GM13976 (cell line): ENCODE results near the gene TAF1D.
A peak's percentile ranks its signal among the peaks of the same experiment; 100 is the strongest.
"Not testable (repeated sequence)": the region's sequence is repeated elsewhere in the genome, so short reads cannot be mapped to it uniquely, and the experiment has no call there.

Experiments used
- DNase-seq: peaks from one replicate; pipeline ENCODE4 v3.0.0; 2012; ENCODE audit warnings: low spot score
- in situ Hi-C: fragments of 300-500 bp; cut with MboI; formaldehyde crosslinking; loops from one replicate; pipeline ENCODE4 v1.12.0; 2022; ENCODE audit warnings: low sequenced_read_pairs, mixed read lengths, inconsistent platforms; ENCODE audit not compliant: unreplicated experiment
- TF ChIP-seq, protein P1 (sequence below): IDR thresholded peaks from 2 replicates; pipeline ENCODE4 v1.5.1; 2012; ENCODE audit warnings: borderline replicate concordance, mild to moderate bottlenecking; ENCODE audit not compliant: insufficient read depth; ENCODE audit errors: extremely low read depth, missing control alignments, control extremely low read depth

The TAF1D gene, protein sequence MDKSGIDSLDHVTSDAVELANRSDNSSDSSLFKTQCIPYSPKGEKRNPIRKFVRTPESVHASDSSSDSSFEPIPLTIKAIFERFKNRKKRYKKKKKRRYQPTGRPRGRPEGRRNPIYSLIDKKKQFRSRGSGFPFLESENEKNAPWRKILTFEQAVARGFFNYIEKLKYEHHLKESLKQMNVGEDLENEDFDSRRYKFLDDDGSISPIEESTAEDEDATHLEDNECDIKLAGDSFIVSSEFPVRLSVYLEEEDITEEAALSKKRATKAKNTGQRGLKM

DNA sequence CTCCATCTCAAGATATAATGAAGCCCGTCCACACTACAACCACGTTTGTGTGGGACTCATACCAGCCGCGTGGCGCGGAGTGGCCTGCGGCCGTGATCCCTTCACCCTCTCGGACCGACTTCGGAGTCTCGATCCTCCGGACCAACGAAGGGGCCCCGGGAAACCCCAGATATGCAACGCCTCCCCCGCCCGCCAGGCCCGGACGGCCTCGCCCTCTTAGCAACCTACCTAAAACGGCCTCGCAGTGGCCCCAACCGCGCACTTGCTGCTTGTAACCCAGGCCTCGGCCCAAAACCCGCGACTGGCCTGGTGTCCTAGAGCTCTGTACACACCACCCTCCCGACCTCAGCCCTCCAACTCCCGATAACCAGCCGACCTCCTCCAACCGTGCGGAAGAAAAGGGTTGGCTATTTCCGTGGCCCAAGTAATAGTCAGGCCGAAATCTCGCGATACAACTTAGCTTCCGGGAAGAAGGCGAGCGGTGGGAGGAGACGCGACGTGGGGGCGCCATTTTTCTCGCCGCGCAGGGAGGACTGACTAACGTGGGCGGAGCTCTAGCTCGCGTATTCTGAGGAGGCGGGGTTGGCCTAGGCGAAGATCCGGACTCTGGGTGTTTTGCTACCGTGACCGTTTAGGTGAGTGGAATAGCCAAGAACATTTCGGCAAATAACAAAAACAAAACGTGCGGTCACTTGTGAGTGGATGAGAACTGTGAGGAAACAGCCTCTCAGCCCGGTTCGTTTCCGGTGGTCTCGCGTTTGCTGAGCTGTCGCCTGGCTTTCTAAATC is at the start of gene TAF1D, which contains the start of gene C11orf54:
TAF1D (minus strand) TSS at position 402 of the 788 bp plus-strand sequence. CDS start 2,191 bp downstream, outside the sequence.
C11orf54 (plus strand) TSS at position 579 of the 788 bp plus-strand sequence. CDS start 5,722 bp downstream, outside the sequence.
- TF ChIP-seq, protein P1, sequence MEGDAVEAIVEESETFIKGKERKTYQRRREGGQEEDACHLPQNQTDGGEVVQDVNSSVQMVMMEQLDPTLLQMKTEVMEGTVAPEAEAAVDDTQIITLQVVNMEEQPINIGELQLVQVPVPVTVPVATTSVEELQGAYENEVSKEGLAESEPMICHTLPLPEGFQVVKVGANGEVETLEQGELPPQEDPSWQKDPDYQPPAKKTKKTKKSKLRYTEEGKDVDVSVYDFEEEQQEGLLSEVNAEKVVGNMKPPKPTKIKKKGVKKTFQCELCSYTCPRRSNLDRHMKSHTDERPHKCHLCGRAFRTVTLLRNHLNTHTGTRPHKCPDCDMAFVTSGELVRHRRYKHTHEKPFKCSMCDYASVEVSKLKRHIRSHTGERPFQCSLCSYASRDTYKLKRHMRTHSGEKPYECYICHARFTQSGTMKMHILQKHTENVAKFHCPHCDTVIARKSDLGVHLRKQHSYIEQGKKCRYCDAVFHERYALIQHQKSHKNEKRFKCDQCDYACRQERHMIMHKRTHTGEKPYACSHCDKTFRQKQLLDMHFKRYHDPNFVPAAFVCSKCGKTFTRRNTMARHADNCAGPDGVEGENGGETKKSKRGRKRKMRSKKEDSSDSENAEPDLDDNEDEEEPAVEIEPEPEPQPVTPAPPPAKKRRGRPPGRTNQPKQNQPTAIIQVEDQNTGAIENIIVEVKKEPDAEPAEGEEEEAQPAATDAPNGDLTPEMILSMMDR = peak; percentile 11
- in situ Hi-C loops = no loop called here
- peak; percentile 96 for DNase-seq

DNA sequence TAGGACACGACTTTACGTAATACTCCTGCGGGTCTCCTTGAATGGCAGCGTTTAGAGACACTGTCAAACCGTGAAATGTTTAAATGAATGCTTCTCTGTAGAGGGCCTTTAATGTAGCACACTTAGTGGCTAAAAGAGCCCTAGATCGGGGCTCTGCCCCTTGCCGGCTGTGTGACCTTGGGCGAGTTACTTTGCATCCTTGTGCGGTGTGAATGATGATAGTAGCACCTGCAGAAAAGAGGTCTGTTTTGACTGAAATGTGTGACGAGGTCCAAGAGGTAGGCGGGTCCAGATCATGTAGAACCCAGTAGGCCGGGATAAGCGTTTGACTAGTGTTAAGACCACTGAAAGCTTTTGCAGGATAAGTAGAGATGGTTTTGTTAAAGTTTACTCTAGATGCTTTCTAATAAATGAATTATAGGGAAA is 43.7 kb upstream of the TAF1D start:
- in situ Hi-C loops = no loop called here
- TF ChIP-seq, protein P1 = no peak
- no peak for DNase-seq

DNA sequence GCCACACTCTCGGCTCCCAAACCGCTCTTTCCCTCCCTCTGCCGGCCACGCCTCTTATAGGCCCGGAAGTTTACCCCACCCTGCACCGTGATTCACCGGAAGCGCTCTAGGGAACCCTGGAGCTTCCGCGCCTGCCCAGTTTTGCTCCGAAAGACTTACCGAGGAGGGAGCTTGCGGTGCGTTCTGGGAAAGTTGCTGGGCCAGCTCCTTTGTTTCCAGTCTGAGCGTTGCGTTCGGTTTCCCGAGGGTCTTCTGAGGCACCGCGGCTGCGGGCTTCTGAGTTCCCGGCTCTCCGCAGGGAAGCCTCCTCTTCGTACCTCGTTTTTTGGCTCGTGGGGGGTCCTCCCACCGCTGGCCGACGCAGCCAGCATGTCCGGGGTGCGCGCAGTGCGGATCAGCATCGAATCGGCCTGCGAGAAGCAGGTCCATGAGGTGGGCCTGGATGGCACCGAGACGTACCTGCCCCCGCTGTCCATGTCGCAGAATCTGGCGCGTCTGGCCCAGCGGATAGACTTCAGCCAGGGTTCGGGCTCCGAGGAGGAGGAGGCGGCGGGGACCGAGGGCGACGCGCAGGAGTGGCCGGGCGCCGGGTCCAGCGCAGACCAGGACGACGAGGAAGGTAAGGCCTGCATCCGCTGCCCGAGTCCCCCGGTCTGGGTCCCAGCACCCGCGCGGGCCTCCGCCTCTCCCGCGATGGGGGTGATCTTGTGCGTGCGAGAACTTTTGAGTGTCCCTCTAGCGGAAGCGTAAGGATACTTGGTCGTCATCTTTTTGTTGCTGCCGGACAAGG is 43.0 kb upstream of the TAF1D start, which contains the start of gene MED17:
MED17 (plus strand) TSS at position 138 of the 790 bp plus-strand sequence; CDS start at position 370, 232 bp downstream.
- in situ Hi-C loops = no loop called here
- TF ChIP-seq, protein P1 = peak; percentile 21
- DNase-seq = peak; percentile 93

DNA sequence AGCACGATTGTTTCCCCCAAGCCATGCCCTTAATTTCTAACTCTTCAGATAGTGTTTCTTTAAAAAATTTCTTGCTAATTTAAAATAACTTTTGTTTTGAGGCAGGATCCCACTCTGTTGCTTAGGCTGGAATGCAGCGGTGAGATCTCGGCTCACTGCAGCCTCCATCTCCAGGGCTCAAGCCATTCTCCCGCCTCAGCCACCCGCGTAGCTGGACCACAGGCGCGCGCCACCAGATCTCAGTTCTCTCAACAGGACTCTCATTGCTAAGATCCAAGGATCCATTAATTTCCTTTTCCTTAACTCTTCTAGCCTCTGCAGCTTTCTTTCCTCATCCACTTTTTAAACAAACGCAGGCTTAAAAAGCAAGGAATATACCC is 42.5 kb upstream of the TAF1D start:
- TF ChIP-seq, protein P1 = no peak
- in situ Hi-C loops = no loop called here
- no peak for DNase-seq

DNA sequence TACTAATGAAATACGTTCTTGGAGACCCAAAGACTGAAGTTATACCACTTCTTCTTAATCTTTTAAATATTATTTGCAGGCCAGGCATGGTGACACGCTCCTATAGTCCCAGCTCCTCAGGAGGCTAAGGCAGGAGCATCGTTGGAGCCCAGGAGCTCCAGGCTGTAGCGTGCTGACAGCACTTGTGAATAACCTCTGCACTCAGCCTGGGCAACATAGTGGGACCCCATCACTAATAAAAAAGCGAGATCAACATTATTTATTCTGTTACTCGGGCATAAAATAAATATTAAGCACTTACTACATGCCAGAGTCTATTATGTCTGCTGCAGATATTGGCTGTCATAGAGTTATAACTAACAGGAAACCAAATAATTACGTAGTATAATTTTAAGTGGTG is 42.1 kb upstream of the TAF1D start:
- in situ Hi-C loops = no loop called here
- no peak for DNase-seq
- TF ChIP-seq, protein P1 = no peak

DNA sequence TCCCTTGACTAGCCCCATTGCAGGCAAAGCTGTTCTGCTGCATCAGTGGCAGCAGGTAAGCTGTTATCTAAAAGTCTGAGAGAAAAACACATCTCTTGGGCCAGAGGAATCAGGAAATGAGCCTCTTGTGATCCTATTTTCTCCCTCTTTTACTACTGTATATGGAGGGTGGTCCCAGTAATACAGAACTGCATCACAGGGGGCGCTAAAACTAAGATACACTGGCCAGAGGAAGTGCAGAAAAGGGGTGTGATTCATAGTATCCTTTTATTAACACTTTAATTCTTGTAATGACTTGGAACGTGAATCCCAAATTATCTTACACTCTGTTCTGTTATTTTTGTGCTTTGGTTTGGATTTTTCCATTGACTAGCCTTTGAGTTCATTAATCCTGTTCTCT is 34.0 kb upstream of the TAF1D start:
- DNase-seq = no peak
- TF ChIP-seq, protein P1 = no peak

DNA sequence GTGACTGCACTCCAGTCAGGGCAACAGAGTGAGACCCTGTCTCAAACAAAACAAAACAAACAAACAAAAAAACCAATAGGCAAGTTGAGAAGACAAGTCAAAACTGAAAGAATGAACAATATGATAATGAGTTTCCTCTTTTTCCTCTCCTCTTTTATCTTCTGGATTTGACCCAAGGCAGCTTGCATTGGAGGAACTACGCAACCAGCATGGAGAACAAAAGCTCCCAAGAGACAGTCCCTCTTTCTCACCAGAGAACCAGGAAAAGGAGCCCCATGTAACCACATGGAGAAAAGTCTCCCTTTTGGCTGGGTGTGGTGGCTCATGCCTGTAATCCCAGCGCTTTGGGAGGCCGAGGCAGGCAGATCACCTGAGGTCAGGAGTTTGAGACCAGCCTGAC is 33.3 kb upstream of the TAF1D start:
- in situ Hi-C loops, DNase-seq: not testable (repeated sequence)

More for the DNA sequence above, 34.0 kb upstream of the TAF1D start:
- in situ Hi-C loops = no loop called here
